ENCODE data around the gene ETS1.

- no peak for TF ChIP-seq CTCF (IDR thresholded peaks at IDR 0.05; ENCODE audit: low read length)
- TF ChIP-seq EZH2 (optimal IDR thresholded peaks at IDR 0.05; ENCODE audit: low read depth, low read length): no peak
- no peak for TF ChIP-seq EZH2phosphoT487 (IDR thresholded peaks at IDR 0.05; ENCODE audit: low read length)
Observed at GRCh38 chr11:128428935-128429334, 158.4 kb downstream of the ETS1 start.

All from MM.1S (cell line).